Mesothelial cell of epicardium (in vitro differentiated cells): ENCODE measurements around the gene TRIP13. TPM values are rescaled to one million over a fixed set of nuclear protein-coding genes. Genes with fewer than 3 reads are reported as not detected.
"Not testable (repeated sequence)": the region's sequence is repeated elsewhere in the genome, so short reads cannot be mapped to it uniquely, and the experiment has no call there.

Experiments
- DNase-seq, 2 experiments: peaks; one replicate each; pipeline ENCODE4 v3.0.0; 2021; ENCODE audit warnings: low spot score in 2 of 2; ENCODE audit not compliant: unreplicated experiment in 2 of 2
- H3K27ac Mint-ChIP-seq: 2 replicates; pipeline ENCODE4 v1.8.0; 2021; ENCODE audit warnings: mixed read lengths
- H3K27me3 Mint-ChIP-seq: 2 replicates; pipeline ENCODE4 v1.8.0; 2021; ENCODE audit warnings: low read depth, mixed read lengths
- H3K36me3 Mint-ChIP-seq: 2 replicates; pipeline ENCODE4 v1.8.0; 2021; ENCODE audit warnings: mixed read lengths
- H3K4me1 Mint-ChIP-seq: 2 replicates; pipeline ENCODE4 v1.8.0; 2021; ENCODE audit warnings: mixed read lengths
- H3K4me3 Mint-ChIP-seq: 2 replicates; pipeline ENCODE4 v1.8.0; 2021; ENCODE audit warnings: mild to moderate bottlenecking, moderate library complexity, mixed read lengths
- H3K9me3 Mint-ChIP-seq: 2 replicates; pipeline ENCODE4 v1.8.0; 2021; ENCODE audit warnings: mixed read lengths
- CTCF ChIP-seq: fragments of 200-600 bp; sonication (generic); IDR thresholded peaks from one replicate; pipeline ENCODE4 v1.5.0; 2021; ENCODE audit warnings: antibody characterized with exemption; ENCODE audit not compliant: unreplicated experiment
- total RNA-seq: library from RNA; stranded (reverse); gene quantifications from 3 replicates; pipeline ENCODE4 v1.2.1, GENCODE V29; 2021

Gene TRIP13
- total RNA-seq, 1 donor from 2014 or later, result 9.9 TPM

GRCh38 chr5:872301-872700 lies 20.4 kb upstream of the TRIP13 start:
- no peak for TF ChIP-seq CTCF
- Mint-ChIP-seq H3K27ac (no peak overlapping the region), H3K9me3 (no peaks in the 10 kb centered on the region), H3K27me3 (no peaks in the 10 kb centered on the region), H3K36me3 (peaks cover 48% of the 10 kb centered on the region), H3K4me1 (no peaks in the 10 kb centered on the region), H3K4me3 (no peak overlapping the region)
- DNase-seq, result no peak

- DNase-seq, result no peak
- no peaks in the 10 kb centered on the region for H3K27me3 Mint-ChIP-seq
- no peak overlapping the region for H3K4me3 Mint-ChIP-seq
- TF ChIP-seq CTCF, result no peak
- H3K27ac Mint-ChIP-seq, result peak overlapping the region; percentile 8
- no peaks in the 10 kb centered on the region for H3K4me1 Mint-ChIP-seq
- H3K36me3 Mint-ChIP-seq, result peaks cover 43% of the 10 kb centered on the region
- no peaks in the 10 kb centered on the region for H3K9me3 Mint-ChIP-seq
Observed at GRCh38 chr5:873328-873727, 19.4 kb upstream of the TRIP13 start.

GRCh38 chr5:875931-876330 lies 16.8 kb upstream of the TRIP13 start:
- DNase-seq, result no peak
- H3K27ac Mint-ChIP-seq, result no peak overlapping the region

DNA sequence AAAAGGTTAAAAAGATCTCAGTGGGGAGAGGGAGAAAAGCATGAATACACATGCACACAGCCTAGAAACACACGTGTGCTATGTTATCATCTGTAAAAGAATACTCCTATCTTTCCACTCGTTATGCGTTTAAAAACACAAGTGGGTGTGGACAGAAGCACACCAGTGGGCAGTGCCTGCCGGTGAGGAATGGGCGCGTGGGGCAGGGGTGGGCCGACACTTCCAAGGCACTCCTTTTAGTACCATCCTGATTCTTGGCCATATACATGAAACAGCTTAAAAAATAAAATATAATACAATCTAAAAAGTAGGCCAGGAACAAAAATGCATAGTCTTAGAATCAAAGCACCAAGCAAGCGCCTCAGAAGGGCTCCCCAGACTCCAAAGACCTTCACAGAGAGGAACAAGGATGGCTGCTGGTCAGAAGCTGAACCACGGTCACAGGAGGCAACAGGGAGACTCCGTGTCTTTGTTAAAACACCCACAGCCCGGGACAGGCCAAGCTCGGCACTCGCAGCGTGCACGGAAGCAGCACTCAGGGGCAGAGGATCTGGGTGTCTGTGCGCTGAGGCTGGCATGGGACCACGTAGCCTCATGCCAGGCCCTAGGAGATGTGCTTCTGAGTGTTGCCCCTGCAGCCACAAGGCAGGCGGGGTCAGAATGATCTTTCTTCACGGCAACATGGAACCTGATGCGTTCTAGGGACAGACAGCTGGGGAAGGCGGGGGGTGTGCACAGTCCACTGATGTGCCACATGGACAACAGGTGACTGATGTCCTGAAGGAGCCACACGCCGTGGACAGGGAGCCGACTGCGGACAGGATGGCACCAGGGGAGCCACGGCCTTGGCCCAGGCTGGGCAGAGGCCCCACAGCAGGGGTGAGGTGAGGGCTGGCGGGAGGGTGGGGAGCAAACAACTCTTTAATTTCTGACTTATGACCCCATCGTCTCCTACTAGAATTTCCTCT lies 16.0 kb upstream of the TRIP13 start:
- TF ChIP-seq CTCF, result no peak
- Mint-ChIP-seq H3K4me3 (no peak overlapping the region), H3K27ac (no peak overlapping the region), H3K36me3 (peaks cover 31% of the 10 kb centered on the region), H3K4me1 (no peaks in the 10 kb centered on the region), H3K27me3 (no peaks in the 10 kb centered on the region), H3K9me3 (no peaks in the 10 kb centered on the region)
- DNase-seq, result no peak

More at GRCh38 chr5:875931-876330, 16.8 kb upstream of the TRIP13 start:
- Mint-ChIP-seq H3K4me1 (no peaks in the 10 kb centered on the region), H3K9me3 (no peaks in the 10 kb centered on the region), H3K27me3 (no peaks in the 10 kb centered on the region), H3K4me3 (no peak overlapping the region), H3K36me3 (peaks cover 27% of the 10 kb centered on the region)
- TF ChIP-seq CTCF, result no peak

GRCh38 chr5:878125-878524 lies 14.6 kb upstream of the TRIP13 start:
- Mint-ChIP-seq H3K27ac (no peak overlapping the region), H3K27me3 (no peaks in the 10 kb centered on the region), H3K4me3 (no peak overlapping the region), H3K9me3 (peaks cover 5% of the 10 kb centered on the region), H3K4me1 (no peaks in the 10 kb centered on the region), H3K36me3 (peaks cover 44% of the 10 kb centered on the region)
- no peak for DNase-seq
- no peak for TF ChIP-seq CTCF

- peaks cover 47% of the 10 kb centered on the region for H3K36me3 Mint-ChIP-seq
- DNase-seq, H3K9me3 Mint-ChIP-seq, H3K4me3 Mint-ChIP-seq, H3K27me3 Mint-ChIP-seq, H3K4me1 Mint-ChIP-seq, H3K27ac Mint-ChIP-seq: not testable (repeated sequence)
Observed at GRCh38 chr5:878677-879076, 14.0 kb upstream of the TRIP13 start.
